ENCODE measurements around the gene B4GALT7. TPM values are rescaled to one million over a fixed set of nuclear protein-coding genes. Genes with fewer than 3 reads are reported as not detected.

B4GALT7 gene
- total RNA-seq, 2 experiments from 2014 or later = 31.1 to 33.8 TPM

DNA sequence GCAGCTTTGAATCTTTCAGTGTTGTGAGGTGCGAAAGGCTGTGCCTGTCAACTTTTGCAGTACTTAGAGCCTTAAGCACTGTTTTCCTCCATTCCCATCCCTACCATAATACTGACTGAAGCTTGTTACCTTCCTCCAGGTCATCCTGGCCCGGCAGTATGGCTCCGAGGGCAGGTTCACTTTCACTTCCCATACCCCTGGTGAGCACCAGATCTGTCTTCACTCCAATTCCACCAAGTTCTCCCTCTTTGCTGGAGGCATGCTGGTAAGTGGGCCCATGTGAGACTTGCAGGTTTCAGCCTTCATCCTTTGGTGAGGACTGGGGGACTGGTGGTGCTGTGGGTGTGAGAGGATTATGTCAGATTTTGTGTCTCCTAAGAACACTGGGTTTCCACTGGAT is 6.4 kb upstream of the B4GALT7 start:
- ChIA-PET POLR2A (interaction anchor here (1.6 kb wide), 1 partner anchor 242 kb away, joined by 5 read pairs; the partner anchor contains the start of gene LMAN2), CTCF (interaction anchor here (1.4 kb wide), 1 partner anchor 14 kb away, joined by 3 read pairs; no protein-coding TSS in a partner anchor)
- peak overlapping the region; percentile 87 for H3K27ac Mint-ChIP-seq
- Histone ChIP-seq H3K27me3 (ENCODE audit: control insufficient read depth in 1 of 2, insufficient read depth in 2 of 2, low read length in 2 of 2) (no peaks in the 10 kb centered on the region), H3K36me3 (ENCODE audit: insufficient read depth, low read length) (peaks cover 39% of the 10 kb centered on the region), H3K4me1 (ENCODE audit: insufficient read depth, low read length) (peaks cover 32% of the 10 kb centered on the region), H3K9me3 (ENCODE audit: control insufficient read depth in 1 of 2, insufficient read depth in 1 of 2, low read length in 2 of 2) (no peaks in the 10 kb centered on the region), H3K4me3 (ENCODE audit: low read length) (no peak overlapping the region), H3K27ac (ENCODE audit: low read depth in 1 of 2, low read length in 2 of 2) (no peak overlapping the region)
- no peaks in the 10 kb centered on the region for H3K9me3 Mint-ChIP-seq
- ATAC-seq (ENCODE audit: poor library complexity) (no peak), DNase-seq (no peak)
- peaks cover 19% of the 10 kb centered on the region for H3K27me3 Mint-ChIP-seq
- H3K4me1 Mint-ChIP-seq (ENCODE audit: low read depth) = peaks cover 34% of the 10 kb centered on the region
- intact Hi-C loops (cut with DNase I, micrococcal nuclease) = loop anchor here in 1 of 2 experiments (2.0 to 5.0 kb wide), 2 partner anchors 291 to 1056 kb away; partner anchors contain the start of genes PRELID1, RAB24 and RNF44
- peaks cover 45% of the 10 kb centered on the region for H3K36me3 Mint-ChIP-seq (ENCODE audit: low read depth)
- peak overlapping the region; percentile 100 for H3K4me3 Mint-ChIP-seq
- TF ChIP-seq, protein P1, sequence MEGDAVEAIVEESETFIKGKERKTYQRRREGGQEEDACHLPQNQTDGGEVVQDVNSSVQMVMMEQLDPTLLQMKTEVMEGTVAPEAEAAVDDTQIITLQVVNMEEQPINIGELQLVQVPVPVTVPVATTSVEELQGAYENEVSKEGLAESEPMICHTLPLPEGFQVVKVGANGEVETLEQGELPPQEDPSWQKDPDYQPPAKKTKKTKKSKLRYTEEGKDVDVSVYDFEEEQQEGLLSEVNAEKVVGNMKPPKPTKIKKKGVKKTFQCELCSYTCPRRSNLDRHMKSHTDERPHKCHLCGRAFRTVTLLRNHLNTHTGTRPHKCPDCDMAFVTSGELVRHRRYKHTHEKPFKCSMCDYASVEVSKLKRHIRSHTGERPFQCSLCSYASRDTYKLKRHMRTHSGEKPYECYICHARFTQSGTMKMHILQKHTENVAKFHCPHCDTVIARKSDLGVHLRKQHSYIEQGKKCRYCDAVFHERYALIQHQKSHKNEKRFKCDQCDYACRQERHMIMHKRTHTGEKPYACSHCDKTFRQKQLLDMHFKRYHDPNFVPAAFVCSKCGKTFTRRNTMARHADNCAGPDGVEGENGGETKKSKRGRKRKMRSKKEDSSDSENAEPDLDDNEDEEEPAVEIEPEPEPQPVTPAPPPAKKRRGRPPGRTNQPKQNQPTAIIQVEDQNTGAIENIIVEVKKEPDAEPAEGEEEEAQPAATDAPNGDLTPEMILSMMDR (IDR thresholded peaks at IDR 0.05) = no peak

DNA sequence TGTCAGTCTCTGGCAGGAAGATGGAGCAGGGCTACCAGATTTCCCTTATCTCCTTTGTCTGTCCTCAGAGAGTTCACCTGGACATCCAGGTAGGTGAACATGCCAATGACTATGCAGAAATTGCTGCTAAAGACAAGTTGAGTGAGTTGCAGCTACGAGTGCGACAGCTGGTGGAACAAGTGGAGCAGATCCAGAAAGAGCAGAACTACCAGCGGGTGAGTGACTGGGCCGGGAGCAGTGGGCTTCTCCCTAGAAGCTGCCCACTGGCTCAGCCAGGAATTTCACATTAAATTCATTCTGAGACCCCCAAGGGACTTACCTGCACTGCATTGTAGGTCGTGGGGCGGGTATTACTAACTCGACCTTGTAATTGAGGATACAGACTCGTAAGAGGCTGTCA is 5.9 kb upstream of the B4GALT7 start:
- Mint-ChIP-seq H3K27me3 (peaks cover 15% of the 10 kb centered on the region), H3K9me3 (no peaks in the 10 kb centered on the region), H3K27ac (no peak overlapping the region), H3K4me1 (ENCODE audit: low read depth) (peaks cover 40% of the 10 kb centered on the region), H3K36me3 (ENCODE audit: low read depth) (peaks cover 50% of the 10 kb centered on the region), H3K4me3 (peak overlapping the region; percentile 100)
- Histone ChIP-seq H3K9me3 (ENCODE audit: control insufficient read depth in 1 of 2, insufficient read depth in 1 of 2, low read length in 2 of 2) (no peaks in the 10 kb centered on the region), H3K27ac (ENCODE audit: low read depth in 1 of 2, low read length in 2 of 2) (no peak overlapping the region), H3K4me1 (ENCODE audit: insufficient read depth, low read length) (peaks cover 34% of the 10 kb centered on the region), H3K36me3 (ENCODE audit: insufficient read depth, low read length) (peaks cover 39% of the 10 kb centered on the region), H3K27me3 (ENCODE audit: control insufficient read depth in 1 of 2, insufficient read depth in 2 of 2, low read length in 2 of 2) (no peaks in the 10 kb centered on the region), H3K4me3 (ENCODE audit: low read length) (no peak overlapping the region)
- intact Hi-C loops (cut with DNase I, micrococcal nuclease) = loop anchor here in 1 of 2 experiments (5.0 kb wide), 1 partner anchor 1057 kb away; the partner anchor contains the start of gene RNF44
- TF ChIP-seq, protein P1 (IDR thresholded peaks at IDR 0.05) = no peak
- POLR2A ChIA-PET = no interaction called here
- no peak for ATAC-seq (ENCODE audit: poor library complexity)
- DNase-seq = no peak
- CTCF ChIA-PET = no interaction called here

DNA sequence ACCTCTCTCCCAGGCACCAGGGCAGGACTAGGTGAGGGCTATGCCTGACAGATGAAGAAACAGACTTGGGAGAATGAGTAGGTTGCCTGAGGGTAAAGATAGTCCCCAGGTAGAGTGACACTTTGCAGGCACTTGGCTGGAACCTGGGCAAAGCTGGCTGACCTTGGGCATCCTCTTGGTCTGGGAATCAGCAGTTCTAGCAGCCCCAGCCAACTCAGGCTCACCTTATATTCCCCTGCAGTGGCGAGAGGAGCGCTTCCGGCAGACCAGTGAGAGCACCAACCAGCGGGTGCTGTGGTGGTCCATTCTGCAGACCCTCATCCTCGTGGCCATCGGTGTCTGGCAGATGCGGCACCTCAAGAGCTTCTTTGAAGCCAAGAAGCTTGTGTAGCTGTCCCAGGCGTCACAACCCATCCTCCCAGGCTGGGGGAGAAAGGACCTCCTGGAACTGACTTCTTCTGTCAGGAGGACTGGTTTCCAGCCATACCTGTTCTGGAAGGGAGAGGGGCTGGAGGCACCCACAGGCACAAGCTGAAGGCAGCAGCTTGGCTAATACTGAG is 4.8 kb upstream of the B4GALT7 start:
- TF ChIP-seq, protein P1 (IDR thresholded peaks at IDR 0.05) = no peak
- Histone ChIP-seq H3K36me3 (ENCODE audit: insufficient read depth, low read length) (peaks cover 39% of the 10 kb centered on the region), H3K9me3 (ENCODE audit: control insufficient read depth in 1 of 2, insufficient read depth in 1 of 2, low read length in 2 of 2) (no peaks in the 10 kb centered on the region), H3K27ac (ENCODE audit: low read depth in 1 of 2, low read length in 2 of 2) (no peak overlapping the region), H3K27me3 (ENCODE audit: control insufficient read depth in 1 of 2, insufficient read depth in 2 of 2, low read length in 2 of 2) (no peaks in the 10 kb centered on the region), H3K4me3 (ENCODE audit: low read length) (no peak overlapping the region), H3K4me1 (ENCODE audit: insufficient read depth, low read length) (peaks cover 41% of the 10 kb centered on the region)
- peaks cover 42% of the 10 kb centered on the region for H3K4me1 Mint-ChIP-seq (ENCODE audit: low read depth)
- intact Hi-C loops (cut with DNase I, micrococcal nuclease) = no loop called here
- DNase-seq (peak in 1 of 14 experiments; percentile 15), ATAC-seq (ENCODE audit: poor library complexity) (no peak)
- H3K4me3 Mint-ChIP-seq = peak overlapping the region; percentile 38
- ChIA-PET POLR2A (no interaction called here), CTCF (no interaction called here)
- no peak overlapping the region for H3K27ac Mint-ChIP-seq
- H3K27me3 Mint-ChIP-seq = peaks cover 9% of the 10 kb centered on the region
- H3K36me3 Mint-ChIP-seq (ENCODE audit: low read depth) = peaks cover 50% of the 10 kb centered on the region
- no peaks in the 10 kb centered on the region for H3K9me3 Mint-ChIP-seq
